HG03159 (cell line): ENCODE results near the gene DHRS3.

Experiments
- ATAC-seq: cut with Tn5 transposase; IDR thresholded peaks from one replicate; pipeline ENCODE4 v1.9.1; 2021; ENCODE audit warnings: mild to moderate bottlenecking, moderate library complexity; ENCODE audit not compliant: unreplicated experiment

Gene DHRS3

GRCh38 chr1:12640237-12640957 lies 22.4 kb upstream of the DHRS3 start:
- ATAC-seq = no peak

GRCh38 chr1:12637693-12638092 lies 19.7 kb upstream of the DHRS3 start:
- no peak for ATAC-seq

- no peak for ATAC-seq
Observed at GRCh38 chr1:12636098-12636950, 18.3 kb upstream of the DHRS3 start.

- ATAC-seq = no peak
Observed at GRCh38 chr1:12634696-12635202, 16.7 kb upstream of the DHRS3 start.

- ATAC-seq = no peak
Observed at GRCh38 chr1:12634156-12634555, 16.1 kb upstream of the DHRS3 start.

- ATAC-seq = no peak
Observed at GRCh38 chr1:12631571-12631970, 13.6 kb upstream of the DHRS3 start.

GRCh38 chr1:12630946-12631530 lies 13.0 kb upstream of the DHRS3 start:
- no peak for ATAC-seq

GRCh38 chr1:12629985-12630760 lies 12.2 kb upstream of the DHRS3 start:
- no peak for ATAC-seq

- ATAC-seq = no peak
Observed at GRCh38 chr1:12629511-12629956, 11.5 kb upstream of the DHRS3 start.

GRCh38 chr1:12627296-12627695 lies 9.3 kb upstream of the DHRS3 start:
- ATAC-seq = no peak

- no peak for ATAC-seq
Observed at GRCh38 chr1:12626888-12627287, 8.9 kb upstream of the DHRS3 start.

- ATAC-seq = no peak
Observed at GRCh38 chr1:12625276-12625675, 7.3 kb upstream of the DHRS3 start.

- no peak for ATAC-seq
Observed at GRCh38 chr1:12622506-12622905, 4.5 kb upstream of the DHRS3 start.

GRCh38 chr1:12621346-12622335 lies 3.6 kb upstream of the DHRS3 start:
- ATAC-seq = no peak

- no peak for ATAC-seq
Observed at GRCh38 chr1:12620931-12621330, 2.9 kb upstream of the DHRS3 start.

- ATAC-seq = no peak
Observed at GRCh38 chr1:12620488-12620865, 2.5 kb upstream of the DHRS3 start.

- ATAC-seq = no peak
Observed at GRCh38 chr1:12619792-12620487, 1.9 kb upstream of the DHRS3 start.

GRCh38 chr1:12618965-12619791 lies 1.2 kb upstream of the DHRS3 start:
- ATAC-seq = no peak
